NCI-H1092 (cell line): ENCODE measurements around the gene TRAF1.
A peak's percentile ranks its signal among the peaks of the same experiment; 100 is the strongest.

Source experiments
- DNase-seq: peaks from one replicate; lab custom pipeline; 2025; lab: John Stamatoyannopoulos, UW

TRAF1 gene

GRCh38 chr9:120869360-120869687 lies 57.3 kb downstream of the TRAF1 start:
- DNase-seq: no peak

GRCh38 chr9:120868676-120869359 lies 57.8 kb downstream of the TRAF1 start:
- no peak for DNase-seq

- DNase-seq: no peak
Measured at GRCh38 chr9:120868339-120868675, 58.3 kb downstream of the TRAF1 start.

GRCh38 chr9:120867676-120868338 lies 58.8 kb downstream of the TRAF1 start:
- DNase-seq: no peak

- no peak for DNase-seq
Measured at GRCh38 chr9:120866651-120867050, 59.9 kb downstream of the TRAF1 start.

- DNase-seq: no peak
Measured at GRCh38 chr9:120865809-120866208, 60.8 kb downstream of the TRAF1 start.

- DNase-seq: no peak
Measured at GRCh38 chr9:120865176-120865575, 61.4 kb downstream of the TRAF1 start.

- DNase-seq: no peak
Measured at GRCh38 chr9:120864719-120865118, 61.9 kb downstream of the TRAF1 start.

GRCh38 chr9:120863833-120864232 lies 62.8 kb downstream of the TRAF1 start:
- no peak for DNase-seq

- no peak for DNase-seq
Measured at GRCh38 chr9:120862452-120862851, 64.1 kb downstream of the TRAF1 start.

- no peak for DNase-seq
Measured at GRCh38 chr9:120861935-120862334, 64.7 kb downstream of the TRAF1 start.

GRCh38 chr9:120860083-120860482 lies 66.5 kb downstream of the TRAF1 start:
- DNase-seq: no peak

- DNase-seq: no peak
Measured at GRCh38 chr9:120859361-120859760, 67.2 kb downstream of the TRAF1 start.

GRCh38 chr9:120857902-120858301 lies 68.7 kb downstream of the TRAF1 start:
- no peak for DNase-seq

- DNase-seq: peak; percentile 26
Measured at GRCh38 chr9:120857481-120857880, 69.1 kb downstream of the TRAF1 start.

GRCh38 chr9:120856700-120857099 lies 69.9 kb downstream of the TRAF1 start:
- DNase-seq: peak; percentile 27

- no peak for DNase-seq
Measured at GRCh38 chr9:120855827-120856670, 70.5 kb downstream of the TRAF1 start.

- no peak for DNase-seq
Measured at GRCh38 chr9:120854596-120855327, 71.8 kb downstream of the TRAF1 start.

GRCh38 chr9:120853198-120853597 lies 73.4 kb downstream of the TRAF1 start:
- no peak for DNase-seq
